ENCODE measurements around the gene GYS2. TPM values are rescaled to one million over a fixed set of nuclear protein-coding genes. Genes with fewer than 3 reads are reported as not detected.

The GYS2 gene
- total and polyA plus RNA-seq, 2 of the 4 experiments (the other 2 are of a cell fraction), result not detected

DNA sequence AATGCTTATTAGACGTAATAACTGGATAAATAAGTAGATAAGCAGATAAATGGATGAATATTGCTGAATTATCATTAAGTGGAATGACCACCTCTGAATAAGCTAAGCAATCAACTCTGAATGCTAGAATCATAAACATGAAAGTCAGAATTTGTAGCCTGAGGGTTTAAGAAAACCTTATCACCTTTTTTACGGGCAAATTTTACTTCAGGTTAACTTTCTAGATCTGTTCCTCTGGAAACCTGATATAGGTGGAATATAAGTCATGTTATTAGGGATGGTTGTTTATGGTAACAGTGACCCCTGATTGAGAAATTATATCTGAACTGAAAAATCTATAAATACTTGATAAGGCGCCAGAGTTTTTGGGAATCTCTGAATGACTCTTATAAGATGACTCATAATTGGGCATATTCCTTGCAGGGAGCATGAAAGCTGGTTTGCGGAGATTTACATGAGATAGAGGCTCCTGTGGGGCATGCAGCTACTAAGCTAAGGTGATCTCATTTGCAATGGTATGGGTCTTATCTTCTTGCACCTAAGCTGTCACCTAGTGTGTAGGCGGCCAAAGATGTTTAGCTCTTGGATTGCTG lies 66.5 kb downstream of the GYS2 start:
- H2AK9ac ChIP-seq (replicated peaks; ENCODE audit: low read depth, low read length, poor library complexity), result no peak overlapping the region
- H3K4ac ChIP-seq (ENCODE audit: low read depth, low read length), result no peak overlapping the region
- no peaks in the 10 kb centered on the region for H4K20me1 ChIP-seq (ENCODE audit: insufficient read depth, low read length)
- H3K4me2 ChIP-seq (ENCODE audit: low read depth, low read length), result no peak overlapping the region
- H2BK120ac ChIP-seq (ENCODE audit: low read depth, low read length), result no peak overlapping the region
- H4K8ac ChIP-seq (ENCODE audit: low read depth in 2 of 2, low read length in 2 of 2), result no peak overlapping the region
- no peak overlapping the region for H4K5ac ChIP-seq (ENCODE audit: low read depth, low read length)
- no peaks in the 10 kb centered on the region for H3K79me1 ChIP-seq (ENCODE audit: low read depth in 1 of 2, low read length in 2 of 2)
- H3K27ac ChIP-seq (ENCODE audit: insufficient read depth, low read length), result no peak overlapping the region
- TF ChIP-seq NFE2L2 (IDR thresholded peaks at IDR 0.05; ENCODE audit: low read depth, low read length), result no peak
- TF ChIP-seq CHD1 (IDR thresholded peaks at IDR 0.05; ENCODE audit: low read depth, low read length), result no peak
- no peak for TF ChIP-seq CEBPB (IDR thresholded peaks at IDR 0.05; ENCODE audit: low read depth, low read length)
- no peak for TF ChIP-seq SMC3 (IDR thresholded peaks at IDR 0.05; ENCODE audit: low read depth, low read length)
- no peak for TF ChIP-seq MAFK (IDR thresholded peaks at IDR 0.05; ENCODE audit: low read depth, low read length)
- no peak for TF ChIP-seq FOS (IDR thresholded peaks at IDR 0.05; ENCODE audit: low read depth, low read length)
- no peak for TF ChIP-seq MAZ (IDR thresholded peaks at IDR 0.05; ENCODE audit: borderline replicate concordance, low read depth, low read length)
- intact Hi-C loops (cut with micrococcal nuclease), result no loop called here
- H3K27me3 ChIP-seq (ENCODE audit: control insufficient read depth, insufficient read depth, low read length), result peaks cover 4% of the 10 kb centered on the region
- H2AK5ac ChIP-seq (ENCODE audit: low read depth, low read length), result no peak overlapping the region
- H3K56ac ChIP-seq (ENCODE audit: extremely low read depth, insufficient read depth, low read length), result no peak overlapping the region
- no peak overlapping the region for H3K4me3 ChIP-seq (ENCODE audit: insufficient read depth, low read depth, low read length)
- no peak overlapping the region for H4K91ac ChIP-seq (ENCODE audit: insufficient read depth, low read depth, low read length)
- DNase-seq, result no peak
- no TSS peak for BruUV-seq (replicated peaks)
- H3K18ac ChIP-seq (ENCODE audit: low read depth, low read length), result no peak overlapping the region
- no peak overlapping the region for H2BK5ac ChIP-seq (ENCODE audit: low read depth, low read length, poor library complexity, severe bottlenecking)
- ChIA-PET CTCF (no interaction called here), POLR2A (ENCODE audit: unreplicated experiment) (no interaction called here)
- H3K9ac ChIP-seq (ENCODE audit: low read depth, low read length), result no peak overlapping the region
- no peaks in the 10 kb centered on the region for H3K4me1 ChIP-seq (ENCODE audit: control insufficient read depth, insufficient read depth, low read length)
- ATAC-seq (ENCODE audit: low read depth), result no peak
- in situ Hi-C loops (cut with MboI; ENCODE audit: low sequenced_read_pairs), result no loop called here
- no peaks in the 10 kb centered on the region for H3K9me3 ChIP-seq (ENCODE audit: control insufficient read depth, insufficient read depth, low read length)
- dilution Hi-C loops (cut with HindIII; ENCODE audit: low sequenced_read_pairs, unreplicated experiment), result no loop called here
- no peak overlapping the region for H3K14ac ChIP-seq (replicated peaks; ENCODE audit: low read depth, low read length)
- no peak overlapping the region for H2BK20ac ChIP-seq (ENCODE audit: low read depth, low read length)
- no CpG with 5 or more reads among the region's 5 CpGs for WGBS, 2 experiments (ENCODE audit: extremely low coverage in 2 of 2, insufficient read length in 1 of 2)
- no peak overlapping the region for H2BK15ac ChIP-seq (ENCODE audit: low read depth, low read length)
- H3K9me1 ChIP-seq (ENCODE audit: insufficient read depth, low read length), result no peaks in the 10 kb centered on the region
- H3K23ac ChIP-seq (ENCODE audit: low read depth, low read length), result no peak overlapping the region
- no peaks in the 10 kb centered on the region for H3K36me3 ChIP-seq (ENCODE audit: control insufficient read depth, insufficient read depth, low read length)
- H2AFZ ChIP-seq (replicated peaks; ENCODE audit: low read length, poor library complexity), result no peak overlapping the region

Data from IMR-90 (cell line).